ENCODE data around the gene CDC42BPB. TPM values are rescaled to one million over a fixed set of nuclear protein-coding genes. Genes with fewer than 3 reads are reported as not detected.

Gene CDC42BPB
- total RNA-seq, 3 donors from 2014 or later (not counting 1 experiment from before 2014, with no cell fraction given), result 0.86 to 2.3 (median 2.0) TPM

- no peak for TF ChIP-seq CTCF (IDR thresholded peaks at IDR 0.05)
- Mint-ChIP-seq H3K27me3 (ENCODE audit: low read depth in 2 of 2) (peaks cover 0 to 16% of the 10 kb centered on the region in 2 donors), H3K36me3 (no peaks in the 10 kb centered on the region), H3K4me1 (no peaks in the 10 kb centered on the region), H3K4me3 (no peak overlapping the region), H3K27ac (no peak overlapping the region), H3K9me3 (no peaks in the 10 kb centered on the region)
- intact Hi-C loops (cut with micrococcal nuclease), result loop anchor here (10.0 kb wide), 1 partner anchor 403 kb away; no protein-coding TSS in a partner anchor
- Histone ChIP-seq H3K36me3 (ENCODE audit: control insufficient read depth, insufficient read depth, low read length) (no peaks in the 10 kb centered on the region), H3K9me3 (ENCODE audit: control insufficient read depth, insufficient read depth, low read length) (no peaks in the 10 kb centered on the region), H3K4me1 (ENCODE audit: control insufficient read depth, insufficient read depth, low read length) (peaks cover 3% of the 10 kb centered on the region), H3K27ac (ENCODE audit: low read length) (no peak overlapping the region), H3K27me3 (ENCODE audit: control insufficient read depth, insufficient read depth, low read length) (peaks cover 3% of the 10 kb centered on the region), H3K4me3 (ENCODE audit: low read length) (no peak overlapping the region)
- ATAC-seq, result no peak
- WGBS (ENCODE audit: insufficient coverage), result 82% methylated on average over 31 of the region's 31 CpGs
- DNase-seq, result no peak
These were observed 40.9 kb upstream of the CDC42BPB start for GRCh38 chr14:103097994-103098957.

- no peaks in the 10 kb centered on the region for H3K4me1 Mint-ChIP-seq
- Histone ChIP-seq H3K4me1 (ENCODE audit: control insufficient read depth, insufficient read depth, low read length) (peaks cover 2% of the 10 kb centered on the region), H3K27ac (ENCODE audit: low read length) (no peak overlapping the region), H3K9me3 (ENCODE audit: control insufficient read depth, insufficient read depth, low read length) (no peaks in the 10 kb centered on the region), H3K4me3 (ENCODE audit: low read length) (no peak overlapping the region), H3K36me3 (ENCODE audit: control insufficient read depth, insufficient read depth, low read length) (no peaks in the 10 kb centered on the region), H3K27me3 (ENCODE audit: control insufficient read depth, insufficient read depth, low read length) (no peaks in the 10 kb centered on the region)
- WGBS (ENCODE audit: insufficient coverage), result 86% methylated on average over 26 of the region's 26 CpGs
- no peaks in the 10 kb centered on the region for H3K36me3 Mint-ChIP-seq
- ATAC-seq, result no peak
- H3K4me3 Mint-ChIP-seq, result no peak overlapping the region
- H3K9me3 Mint-ChIP-seq, result no peaks in the 10 kb centered on the region
- intact Hi-C loops (cut with micrococcal nuclease), result loop anchor here (10.0 kb wide), 1 partner anchor 403 kb away; no protein-coding TSS in a partner anchor
- H3K27me3 Mint-ChIP-seq (ENCODE audit: low read depth in 2 of 2), result peaks cover 0 to 10% of the 10 kb centered on the region in 2 donors
- TF ChIP-seq CTCF (IDR thresholded peaks at IDR 0.05), result no peak
- no peak overlapping the region for H3K27ac Mint-ChIP-seq
- DNase-seq, result no peak
These were observed 40.1 kb upstream of the CDC42BPB start for GRCh38 chr14:103097244-103097993.

GRCh38 chr14:103096387-103096786 is 39.0 kb upstream of the CDC42BPB start:
- H3K4me3 ChIP-seq (ENCODE audit: low read length), result no peak overlapping the region
- no peaks in the 10 kb centered on the region for H3K4me1 Mint-ChIP-seq
- TF ChIP-seq CTCF (IDR thresholded peaks at IDR 0.05), result no peak
- no peak overlapping the region for H3K4me3 Mint-ChIP-seq
- WGBS (ENCODE audit: insufficient coverage), result 91% methylated on average over 4 of the region's 4 CpGs
- H3K27me3 ChIP-seq (ENCODE audit: control insufficient read depth, insufficient read depth, low read length), result no peaks in the 10 kb centered on the region
- peaks cover 11% of the 10 kb centered on the region for H3K4me1 ChIP-seq (ENCODE audit: control insufficient read depth, insufficient read depth, low read length)
- DNase-seq (no peak), ATAC-seq (no peak)
- H3K9me3 ChIP-seq (ENCODE audit: control insufficient read depth, insufficient read depth, low read length), result no peaks in the 10 kb centered on the region
- intact Hi-C loops (cut with micrococcal nuclease), result loop anchor here (10.0 kb wide), 1 partner anchor 402 kb away; no protein-coding TSS in a partner anchor
- no peaks in the 10 kb centered on the region for H3K36me3 ChIP-seq (ENCODE audit: control insufficient read depth, insufficient read depth, low read length)
- H3K27ac Mint-ChIP-seq, result no peak overlapping the region
- peaks cover 0 to 7% of the 10 kb centered on the region in 2 donors for H3K27me3 Mint-ChIP-seq (ENCODE audit: low read depth in 2 of 2)
- H3K9me3 Mint-ChIP-seq, result no peaks in the 10 kb centered on the region
- H3K27ac ChIP-seq (ENCODE audit: low read length), result no peak overlapping the region
- H3K36me3 Mint-ChIP-seq, result no peaks in the 10 kb centered on the region
